GM19463 (cell line): ENCODE measurements around the gene CACNA1H.

Experiments used
- ATAC-seq: cut with Tn5 transposase; IDR thresholded peaks from one replicate; pipeline ENCODE4 v1.9.1; 2021; ENCODE audit warnings: mild to moderate bottlenecking, moderate library complexity; ENCODE audit not compliant: unreplicated experiment

CACNA1H gene

GRCh38 chr16:1140582-1141162, 12.2 kb upstream of the CACNA1H start:
- ATAC-seq: no peak

GRCh38 chr16:1141191-1141590, 11.7 kb upstream of the CACNA1H start:
- no peak for ATAC-seq

- no peak for ATAC-seq
Observed at GRCh38 chr16:1141716-1142115, 11.2 kb upstream of the CACNA1H start.

- no peak for ATAC-seq
Observed at GRCh38 chr16:1142911-1143310, 10.0 kb upstream of the CACNA1H start.

GRCh38 chr16:1143761-1144450, 9.0 kb upstream of the CACNA1H start:
- ATAC-seq: no peak

GRCh38 chr16:1144476-1145382, 8.2 kb upstream of the CACNA1H start:
- ATAC-seq: no peak

- ATAC-seq: no peak
Observed at GRCh38 chr16:1145383-1146100, 7.4 kb upstream of the CACNA1H start.

- ATAC-seq: no peak
Observed at GRCh38 chr16:1146409-1146808, 6.5 kb upstream of the CACNA1H start.

GRCh38 chr16:1147027-1147426, 5.9 kb upstream of the CACNA1H start:
- ATAC-seq: no peak

- ATAC-seq: no peak
Observed at GRCh38 chr16:1149101-1149636, 3.7 kb upstream of the CACNA1H start.

GRCh38 chr16:1150511-1150982, 2.4 kb upstream of the CACNA1H start:
- ATAC-seq: no peak

GRCh38 chr16:1151424-1152122, 1.3 kb upstream of the CACNA1H start:
- ATAC-seq: no peak

GRCh38 chr16:1152123-1152638, 725 bp upstream of the CACNA1H start:
- no peak for ATAC-seq

- no peak for ATAC-seq
Observed at GRCh38 chr16:1153480-1154160, 714 bp downstream of the CACNA1H start.

GRCh38 chr16:1154291-1154886, 1.5 kb downstream of the CACNA1H start:
- no peak for ATAC-seq

- no peak for ATAC-seq
Observed at GRCh38 chr16:1154887-1155331, 2.0 kb downstream of the CACNA1H start.

- ATAC-seq: no peak
Observed at GRCh38 chr16:1155353-1156054, 2.6 kb downstream of the CACNA1H start.
